ENCODE data around the gene EFNB2.
A peak's percentile ranks its signal among the peaks of the same experiment; 100 is the strongest.

The EFNB2 gene

DNA sequence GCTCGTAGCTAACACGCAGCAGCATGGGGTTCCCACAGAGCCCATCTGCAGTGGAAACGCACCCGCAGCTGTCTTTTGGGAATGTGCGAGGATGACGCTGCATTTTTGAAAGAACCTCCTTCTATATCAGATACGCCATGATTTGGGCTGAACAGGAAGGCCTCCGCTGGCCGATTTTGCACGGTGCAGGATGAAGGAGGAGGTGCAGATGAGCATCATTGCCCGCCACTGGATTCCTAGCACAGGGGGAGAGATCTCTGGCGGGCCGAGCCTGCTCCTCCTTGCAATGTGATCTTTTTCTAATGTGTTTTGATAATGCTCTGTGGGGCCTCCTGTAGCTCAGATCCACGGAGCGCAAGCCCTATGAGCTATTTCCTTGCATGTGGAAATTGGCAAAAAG, 55.5 kb downstream of the EFNB2 start:
- H3K27ac ChIP-seq, result no peak overlapping the region
- TF ChIP-seq, protein P1, sequence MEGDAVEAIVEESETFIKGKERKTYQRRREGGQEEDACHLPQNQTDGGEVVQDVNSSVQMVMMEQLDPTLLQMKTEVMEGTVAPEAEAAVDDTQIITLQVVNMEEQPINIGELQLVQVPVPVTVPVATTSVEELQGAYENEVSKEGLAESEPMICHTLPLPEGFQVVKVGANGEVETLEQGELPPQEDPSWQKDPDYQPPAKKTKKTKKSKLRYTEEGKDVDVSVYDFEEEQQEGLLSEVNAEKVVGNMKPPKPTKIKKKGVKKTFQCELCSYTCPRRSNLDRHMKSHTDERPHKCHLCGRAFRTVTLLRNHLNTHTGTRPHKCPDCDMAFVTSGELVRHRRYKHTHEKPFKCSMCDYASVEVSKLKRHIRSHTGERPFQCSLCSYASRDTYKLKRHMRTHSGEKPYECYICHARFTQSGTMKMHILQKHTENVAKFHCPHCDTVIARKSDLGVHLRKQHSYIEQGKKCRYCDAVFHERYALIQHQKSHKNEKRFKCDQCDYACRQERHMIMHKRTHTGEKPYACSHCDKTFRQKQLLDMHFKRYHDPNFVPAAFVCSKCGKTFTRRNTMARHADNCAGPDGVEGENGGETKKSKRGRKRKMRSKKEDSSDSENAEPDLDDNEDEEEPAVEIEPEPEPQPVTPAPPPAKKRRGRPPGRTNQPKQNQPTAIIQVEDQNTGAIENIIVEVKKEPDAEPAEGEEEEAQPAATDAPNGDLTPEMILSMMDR (conservative IDR thresholded peaks at IDR 0.05), result no peak

DNA sequence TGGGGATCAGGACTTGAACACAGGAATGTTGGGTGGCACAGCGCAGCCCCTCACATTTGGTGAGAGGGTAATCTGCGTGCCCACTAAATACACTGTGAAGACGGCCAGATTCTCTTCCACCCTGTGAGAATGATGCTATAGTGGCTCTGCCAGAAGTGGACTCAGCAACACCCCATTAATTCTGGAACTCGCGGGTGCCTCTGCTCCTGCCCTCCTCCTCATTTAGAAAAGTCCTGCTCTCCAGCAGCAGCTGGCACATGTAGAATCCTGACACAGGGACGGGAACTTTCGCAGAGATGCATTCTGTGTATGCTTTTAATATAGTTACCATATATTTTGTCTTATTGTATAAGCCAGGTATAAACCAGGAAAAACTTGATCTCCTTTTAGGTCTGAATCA, 57.3 kb downstream of the EFNB2 start:
- TF ChIP-seq, protein P1 (conservative IDR thresholded peaks at IDR 0.05), result no peak
- no peak overlapping the region for H3K27ac ChIP-seq

DNA sequence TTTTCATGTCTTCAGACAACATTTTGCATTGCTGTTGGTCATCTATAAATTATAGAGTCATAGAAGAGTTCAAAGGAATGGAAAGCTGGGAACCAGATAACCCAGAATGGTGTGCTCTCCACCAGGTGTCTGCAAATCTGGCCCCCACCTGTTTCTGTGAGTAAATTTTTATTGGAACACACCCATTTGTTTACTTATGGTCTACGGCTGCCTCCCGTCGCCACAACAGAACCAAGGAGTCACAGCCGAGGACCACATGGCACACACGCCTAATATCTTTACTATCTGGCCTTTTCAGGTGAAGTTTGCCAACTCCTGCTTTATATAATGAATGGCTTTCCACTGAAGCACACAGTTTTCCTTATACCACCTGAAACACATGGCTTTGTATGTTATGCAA, 58.2 kb downstream of the EFNB2 start:
- H3K27ac ChIP-seq, result no peak overlapping the region
- TF ChIP-seq, protein P1 (conservative IDR thresholded peaks at IDR 0.05), result no peak

DNA sequence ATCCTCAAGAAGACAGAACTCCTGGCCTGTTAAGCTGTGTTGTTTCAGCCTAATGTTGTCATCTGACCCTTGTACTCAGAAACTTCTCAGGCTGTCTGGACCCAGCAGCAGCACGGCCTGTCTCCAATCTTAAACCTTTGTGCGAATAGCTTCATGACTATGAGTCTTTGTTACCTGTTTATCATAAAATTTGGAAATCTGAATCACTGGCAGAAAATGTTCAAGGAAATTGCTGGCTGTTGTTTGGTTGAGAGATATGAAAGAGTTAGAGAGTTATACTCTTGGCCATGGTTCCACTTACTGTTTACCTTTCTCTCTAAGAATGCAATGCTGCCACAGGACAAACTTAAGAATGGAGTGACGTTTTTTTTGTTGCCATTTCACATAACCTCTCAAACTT, 59.6 kb downstream of the EFNB2 start:
- peak overlapping the region; percentile 7 for H3K27ac ChIP-seq
- TF ChIP-seq, protein P1 (conservative IDR thresholded peaks at IDR 0.05), result no peak

DNA sequence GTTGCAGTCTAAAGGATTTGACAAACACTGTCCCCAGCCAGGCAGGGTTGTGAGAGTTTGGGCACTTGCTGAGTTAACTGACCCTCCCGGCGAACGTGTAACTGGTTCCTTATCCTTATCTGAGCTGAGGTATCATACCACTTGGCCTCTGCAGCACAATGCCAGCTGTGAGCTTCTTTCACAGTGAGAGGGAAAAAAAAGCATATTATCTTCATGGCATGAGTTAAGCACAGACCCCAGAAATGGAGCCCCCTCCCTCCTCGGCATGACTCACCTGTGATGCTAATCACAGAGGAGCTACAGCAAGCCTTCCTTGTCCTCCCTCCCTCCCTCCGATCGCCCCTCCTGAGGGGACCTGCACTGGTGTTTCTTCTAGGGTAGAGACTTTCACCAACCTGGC, 60.5 kb downstream of the EFNB2 start:
- no peak overlapping the region for H3K27ac ChIP-seq
- TF ChIP-seq, protein P1 (conservative IDR thresholded peaks at IDR 0.05), result no peak

DNA sequence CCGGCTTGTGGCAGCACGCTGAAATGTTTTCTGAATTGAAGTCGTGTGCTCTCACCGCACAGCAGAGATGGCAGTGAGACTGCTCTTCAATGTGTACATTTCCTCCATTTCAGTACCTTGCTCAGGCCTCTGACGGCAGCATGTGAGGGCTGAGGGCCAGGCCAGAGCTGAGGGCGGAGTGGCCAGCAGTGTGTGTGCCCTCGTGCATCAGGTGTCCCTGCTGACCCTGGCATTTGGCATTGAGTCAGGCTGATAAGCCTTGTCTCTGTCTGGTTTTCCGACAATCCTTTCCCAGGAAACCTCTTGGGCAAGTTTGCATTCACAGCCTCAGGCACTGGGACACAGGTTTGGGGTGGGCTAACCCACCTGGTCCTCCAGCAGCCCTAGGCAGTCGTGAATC, 62.3 kb downstream of the EFNB2 start:
- TF ChIP-seq, protein P1 (conservative IDR thresholded peaks at IDR 0.05), result no peak
- peak overlapping the region; percentile 2; the same call in 1 of the 2 replicates for H3K27ac ChIP-seq

DNA sequence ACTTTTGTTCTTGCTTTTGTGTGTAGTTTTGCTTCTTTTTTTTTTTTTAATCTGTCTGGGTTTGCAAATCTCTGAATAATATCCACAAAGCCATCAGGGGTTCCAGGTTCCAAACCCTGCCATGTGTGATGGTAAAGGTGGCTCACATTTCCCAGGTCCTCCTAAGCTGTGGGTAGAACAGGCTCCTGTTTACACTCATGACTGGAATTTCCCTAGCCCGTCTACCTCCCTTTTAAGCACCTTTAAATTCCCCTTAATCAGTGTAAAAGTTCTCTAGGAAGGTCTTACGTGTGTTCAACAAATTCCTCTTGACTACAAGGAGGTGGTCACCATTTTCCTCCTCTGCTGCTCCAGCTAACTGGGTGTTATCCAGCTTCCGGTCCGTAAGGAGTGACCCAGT, 62.8 kb downstream of the EFNB2 start:
- H3K27ac ChIP-seq, result peak overlapping the region; percentile 2; the same call in 1 of the 2 replicates
- TF ChIP-seq, protein P1 (conservative IDR thresholded peaks at IDR 0.05), result no peak
